GM21529 (cell line): ENCODE data around the gene BDKRB2.

ENCODE experiments used
- ATAC-seq: cut with Tn5 transposase; IDR thresholded peaks from one replicate; pipeline ENCODE4 v1.9.1; 2021; ENCODE audit not compliant: unreplicated experiment

The BDKRB2 gene

GRCh38 chr14:96268431-96269358 is 64.1 kb downstream of the BDKRB2 start:
- no peak for ATAC-seq

- no peak for ATAC-seq
Observed at GRCh38 chr14:96269359-96269710, 64.7 kb downstream of the BDKRB2 start.

- no peak for ATAC-seq
Observed at GRCh38 chr14:96270565-96271420, 66.2 kb downstream of the BDKRB2 start.

GRCh38 chr14:96271421-96271762 is 66.8 kb downstream of the BDKRB2 start:
- ATAC-seq = no peak

- no peak for ATAC-seq
Observed at GRCh38 chr14:96272777-96273473, 68.3 kb downstream of the BDKRB2 start.

- ATAC-seq = no peak
Observed at GRCh38 chr14:96273629-96274028, 69.0 kb downstream of the BDKRB2 start.

GRCh38 chr14:96274122-96274521 is 69.5 kb downstream of the BDKRB2 start:
- no peak for ATAC-seq

GRCh38 chr14:96274543-96274942 is 69.9 kb downstream of the BDKRB2 start:
- no peak for ATAC-seq

- ATAC-seq = no peak
Observed at GRCh38 chr14:96275177-96276112, 70.8 kb downstream of the BDKRB2 start.

- no peak for ATAC-seq
Observed at GRCh38 chr14:96277890-96278289, 73.3 kb downstream of the BDKRB2 start.

- ATAC-seq = no peak
Observed at GRCh38 chr14:96279564-96279963, 74.9 kb downstream of the BDKRB2 start.

GRCh38 chr14:96280104-96280503 is 75.5 kb downstream of the BDKRB2 start:
- ATAC-seq = no peak

GRCh38 chr14:96281486-96281885 is 76.8 kb downstream of the BDKRB2 start:
- ATAC-seq = no peak

GRCh38 chr14:96284008-96284407 is 79.4 kb downstream of the BDKRB2 start:
- no peak for ATAC-seq

- ATAC-seq = no peak
Observed at GRCh38 chr14:96284430-96284829, 79.8 kb downstream of the BDKRB2 start.

- no peak for ATAC-seq
Observed at GRCh38 chr14:96285667-96286066, 81.0 kb downstream of the BDKRB2 start.

GRCh38 chr14:96286251-96286650 is 81.6 kb downstream of the BDKRB2 start:
- ATAC-seq = no peak

GRCh38 chr14:96287856-96288255 is 83.2 kb downstream of the BDKRB2 start:
- no peak for ATAC-seq
